Mesothelial cell of epicardium (in vitro differentiated cells): ENCODE results near the gene SERPINB7. TPM values are rescaled to one million over a fixed set of nuclear protein-coding genes. Genes with fewer than 3 reads are reported as not detected.

Experiments used
- DNase-seq, 2 experiments: peaks; one replicate each; pipeline ENCODE4 v3.0.0; 2021; ENCODE audit warnings: low spot score in 2 of 2; ENCODE audit not compliant: unreplicated experiment in 2 of 2
- H3K27ac Mint-ChIP-seq: 2 replicates; pipeline ENCODE4 v1.8.0; 2021; ENCODE audit warnings: mixed read lengths
- H3K27me3 Mint-ChIP-seq: 2 replicates; pipeline ENCODE4 v1.8.0; 2021; ENCODE audit warnings: low read depth, mixed read lengths
- H3K36me3 Mint-ChIP-seq: 2 replicates; pipeline ENCODE4 v1.8.0; 2021; ENCODE audit warnings: mixed read lengths
- H3K4me1 Mint-ChIP-seq: 2 replicates; pipeline ENCODE4 v1.8.0; 2021; ENCODE audit warnings: mixed read lengths
- H3K4me3 Mint-ChIP-seq: 2 replicates; pipeline ENCODE4 v1.8.0; 2021; ENCODE audit warnings: mild to moderate bottlenecking, moderate library complexity, mixed read lengths
- H3K9me3 Mint-ChIP-seq: 2 replicates; pipeline ENCODE4 v1.8.0; 2021; ENCODE audit warnings: mixed read lengths
- total RNA-seq: library from RNA; stranded (reverse); gene quantifications from 3 replicates; pipeline ENCODE4 v1.2.1, GENCODE V29; 2021
- TF ChIP-seq, protein P1 (sequence below): fragments of 200-600 bp; sonication (generic); IDR thresholded peaks from one replicate; pipeline ENCODE4 v1.5.0; 2021; ENCODE audit warnings: antibody characterized with exemption; ENCODE audit not compliant: unreplicated experiment

SERPINB7 gene
- total RNA-seq, 1 donor from 2014 or later: 0.40 TPM

DNA sequence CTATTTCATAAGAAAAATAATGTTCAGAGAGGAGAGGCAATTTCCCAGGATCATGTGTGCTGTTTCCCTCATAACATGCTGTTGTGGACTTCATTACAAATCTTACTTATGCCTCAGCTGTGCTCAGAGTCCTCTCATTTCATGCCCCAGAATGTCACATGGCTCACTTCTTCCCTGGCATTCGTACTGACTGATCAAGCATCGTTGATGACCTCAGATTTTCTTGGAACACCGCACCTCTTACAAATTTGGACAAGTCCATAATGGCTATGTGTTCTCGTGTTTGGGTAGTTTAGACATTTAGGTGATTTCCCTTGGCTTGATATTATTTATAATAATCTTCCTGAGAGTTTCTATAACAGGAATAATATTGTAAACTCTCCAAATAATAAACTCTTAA, 32.9 kb downstream of the SERPINB7 start:
- H3K27ac Mint-ChIP-seq: no peak overlapping the region
- DNase-seq: no peak
- no peak overlapping the region for H3K4me3 Mint-ChIP-seq
- TF ChIP-seq, protein P1, sequence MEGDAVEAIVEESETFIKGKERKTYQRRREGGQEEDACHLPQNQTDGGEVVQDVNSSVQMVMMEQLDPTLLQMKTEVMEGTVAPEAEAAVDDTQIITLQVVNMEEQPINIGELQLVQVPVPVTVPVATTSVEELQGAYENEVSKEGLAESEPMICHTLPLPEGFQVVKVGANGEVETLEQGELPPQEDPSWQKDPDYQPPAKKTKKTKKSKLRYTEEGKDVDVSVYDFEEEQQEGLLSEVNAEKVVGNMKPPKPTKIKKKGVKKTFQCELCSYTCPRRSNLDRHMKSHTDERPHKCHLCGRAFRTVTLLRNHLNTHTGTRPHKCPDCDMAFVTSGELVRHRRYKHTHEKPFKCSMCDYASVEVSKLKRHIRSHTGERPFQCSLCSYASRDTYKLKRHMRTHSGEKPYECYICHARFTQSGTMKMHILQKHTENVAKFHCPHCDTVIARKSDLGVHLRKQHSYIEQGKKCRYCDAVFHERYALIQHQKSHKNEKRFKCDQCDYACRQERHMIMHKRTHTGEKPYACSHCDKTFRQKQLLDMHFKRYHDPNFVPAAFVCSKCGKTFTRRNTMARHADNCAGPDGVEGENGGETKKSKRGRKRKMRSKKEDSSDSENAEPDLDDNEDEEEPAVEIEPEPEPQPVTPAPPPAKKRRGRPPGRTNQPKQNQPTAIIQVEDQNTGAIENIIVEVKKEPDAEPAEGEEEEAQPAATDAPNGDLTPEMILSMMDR: no peak
- no peaks in the 10 kb centered on the region for H3K9me3 Mint-ChIP-seq
- no peaks in the 10 kb centered on the region for H3K36me3 Mint-ChIP-seq
- no peaks in the 10 kb centered on the region for H3K4me1 Mint-ChIP-seq
- H3K27me3 Mint-ChIP-seq: peaks cover 44% of the 10 kb centered on the region

DNA sequence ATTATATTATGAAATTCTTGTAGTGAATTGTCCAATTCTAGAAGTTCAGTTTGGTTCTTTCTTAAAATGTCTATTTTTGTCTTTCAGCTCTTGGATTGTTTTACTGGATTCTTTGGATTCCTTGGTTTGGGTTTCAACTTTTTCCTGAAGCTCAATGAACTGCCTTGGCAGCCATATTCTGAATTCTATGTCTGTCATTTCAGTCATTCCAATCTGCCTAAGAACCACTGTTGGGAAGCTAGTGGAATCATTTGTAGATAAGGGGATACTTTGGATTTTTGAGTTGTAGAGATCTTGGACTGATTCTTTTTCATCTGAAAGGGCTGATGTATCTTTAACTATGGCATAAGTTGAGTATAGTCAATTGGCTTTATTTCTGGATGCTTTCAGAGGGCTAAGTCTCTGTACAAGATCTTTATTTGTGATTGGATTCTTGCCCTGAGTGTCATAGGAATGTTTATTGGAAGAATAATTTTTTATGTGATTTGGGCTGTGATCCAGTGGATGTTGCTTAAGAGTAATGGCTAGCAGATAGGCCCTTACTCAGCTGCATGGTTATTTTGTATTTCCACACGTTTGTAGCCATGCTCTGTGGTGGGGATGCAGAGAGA, 42.3 kb downstream of the SERPINB7 start:
- Mint-ChIP-seq H3K4me1 (peaks cover 3% of the 10 kb centered on the region), H3K9me3 (peaks cover 28% of the 10 kb centered on the region), H3K27ac (no peak overlapping the region), H3K4me3 (no peak overlapping the region), H3K36me3 (no peaks in the 10 kb centered on the region), H3K27me3 (peaks cover 3% of the 10 kb centered on the region)
- no peak for DNase-seq
- TF ChIP-seq, protein P1: no peak

DNA sequence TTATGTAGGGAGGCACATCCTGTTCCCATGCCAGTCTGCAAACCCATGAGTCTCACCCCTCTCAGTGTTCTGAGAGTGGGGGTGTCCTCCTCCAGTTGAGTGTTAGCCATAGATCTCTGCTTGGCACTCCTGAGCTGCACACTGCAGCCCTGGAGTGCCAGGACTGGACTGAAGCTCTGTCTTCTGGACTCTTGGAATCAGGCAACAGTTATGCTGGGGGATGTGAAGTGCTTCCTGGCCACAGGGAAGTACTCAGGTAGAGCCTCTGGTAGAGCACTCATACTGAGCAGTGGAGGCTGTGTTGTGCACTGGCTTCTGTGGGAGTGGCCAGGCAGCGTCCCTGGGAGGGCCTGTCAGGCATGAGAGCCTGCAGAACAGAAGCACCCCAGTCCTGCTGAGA, 43.0 kb downstream of the SERPINB7 start:
- Mint-ChIP-seq H3K27ac (no peak overlapping the region), H3K27me3 (peaks cover 3% of the 10 kb centered on the region), H3K9me3 (peaks cover 28% of the 10 kb centered on the region), H3K36me3 (no peaks in the 10 kb centered on the region), H3K4me1 (peaks cover 3% of the 10 kb centered on the region), H3K4me3 (no peak overlapping the region)
- DNase-seq: no peak
- TF ChIP-seq, protein P1: no peak

DNA sequence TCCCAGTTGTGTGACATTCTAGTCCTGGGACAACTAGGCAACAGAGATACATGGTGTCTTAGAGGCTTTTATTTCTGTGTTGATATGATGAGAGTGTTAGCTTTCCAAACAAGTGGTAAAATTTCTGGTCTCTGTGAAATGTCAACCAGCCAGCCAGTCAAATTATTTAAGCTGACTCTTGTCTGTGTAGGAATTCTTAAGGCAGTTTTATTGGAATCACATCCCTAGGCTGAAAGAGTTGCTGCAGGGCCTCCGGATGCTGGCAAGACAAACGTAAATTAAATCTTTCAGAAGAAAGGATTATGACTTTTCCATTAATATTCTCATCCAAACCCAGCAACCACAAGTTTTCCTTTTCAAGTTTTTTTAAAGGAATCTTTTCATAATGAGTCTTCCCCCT, 44.6 kb downstream of the SERPINB7 start:
- TF ChIP-seq, protein P1: no peak
- H3K9me3 Mint-ChIP-seq: peaks cover 25% of the 10 kb centered on the region
- peaks cover 3% of the 10 kb centered on the region for H3K27me3 Mint-ChIP-seq
- no peak overlapping the region for H3K4me3 Mint-ChIP-seq
- peaks cover 3% of the 10 kb centered on the region for H3K4me1 Mint-ChIP-seq
- no peaks in the 10 kb centered on the region for H3K36me3 Mint-ChIP-seq
- no peak overlapping the region for H3K27ac Mint-ChIP-seq
- no peak for DNase-seq

DNA sequence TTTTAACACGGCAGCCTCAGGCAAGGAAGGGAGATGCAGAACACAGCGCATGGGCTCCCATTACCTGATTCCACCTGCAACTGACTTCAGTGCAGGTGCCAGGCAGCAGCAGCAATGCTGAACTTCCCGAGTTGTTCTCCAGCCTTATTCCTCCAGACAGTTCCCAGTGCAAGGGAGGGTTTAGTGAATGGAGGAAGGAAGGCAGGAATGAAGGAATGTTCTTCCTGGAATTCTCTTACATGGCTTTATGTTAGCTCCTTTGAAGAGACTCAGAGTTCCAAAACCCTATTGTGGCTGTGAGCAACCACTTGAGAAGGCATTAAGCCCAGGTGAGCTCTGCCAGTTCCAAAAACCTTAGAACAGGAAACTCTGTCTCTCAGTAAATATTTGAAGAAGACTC, 45.5 kb downstream of the SERPINB7 start:
- H3K9me3 Mint-ChIP-seq: peaks cover 16% of the 10 kb centered on the region
- no peak overlapping the region for H3K4me3 Mint-ChIP-seq
- no peak overlapping the region for H3K27ac Mint-ChIP-seq
- no peaks in the 10 kb centered on the region for H3K36me3 Mint-ChIP-seq
- no peaks in the 10 kb centered on the region for H3K27me3 Mint-ChIP-seq
- H3K4me1 Mint-ChIP-seq: peaks cover 3% of the 10 kb centered on the region
- TF ChIP-seq, protein P1: no peak
- DNase-seq: no peak
